ENCODE results near the gene PRDX2. TPM values are rescaled to one million over a fixed set of nuclear protein-coding genes. Genes with fewer than 3 reads are reported as not detected.
A peak's percentile ranks its signal among the peaks of the same experiment; 100 is the strongest.

PRDX2 gene
- polyA plus RNA-seq, 1 donor from 2014 or later = 882 TPM

- no peaks in the 10 kb centered on the region for H3F3A ChIP-seq (ENCODE audit: insufficient read depth, low read length, poor library complexity, severe bottlenecking)
- H4K20me1 ChIP-seq (ENCODE audit: insufficient read depth) = peaks cover 12% of the 10 kb centered on the region
- no peaks in the 10 kb centered on the region for H3K9me3 ChIP-seq (ENCODE audit: low read length)
- peaks cover 33% of the 10 kb centered on the region for H3K79me2 ChIP-seq (replicated peaks; ENCODE audit: insufficient read depth, low read length)
- H3K27ac ChIP-seq (ENCODE audit: low read length) = no peak overlapping the region
- H3K4me3 ChIP-seq (ENCODE audit: low read length) = peak overlapping the region; percentile 24
- TF ChIP-seq EP300 (conservative IDR thresholded peaks at IDR 0.05; ENCODE audit: poor library complexity, severe bottlenecking) (no peak), SMC3 (conservative IDR thresholded peaks at IDR 0.05; ENCODE audit: poor library complexity) (no peak), MXI1 (conservative IDR thresholded peaks at IDR 0.05; ENCODE audit: poor library complexity, severe bottlenecking) (no peak), EZH2 (IDR thresholded peaks at IDR 0.05; ENCODE audit: borderline replicate concordance, insufficient read depth, low read length, poor library complexity, severe bottlenecking) (no peak), TAF1 (IDR thresholded peaks at IDR 0.05; ENCODE audit: low read depth) (no peak), RAD21 (conservative IDR thresholded peaks at IDR 0.05) (no peak)
- H3K27me3 ChIP-seq (ENCODE audit: insufficient read depth, low read depth, low read length) = no peaks in the 10 kb centered on the region
- H3K9ac ChIP-seq (ENCODE audit: low read length) = no peak overlapping the region
- peaks cover 5% of the 10 kb centered on the region for H3K36me3 ChIP-seq (ENCODE audit: insufficient read depth, low read length)
- no peak overlapping the region for H2AFZ ChIP-seq (ENCODE audit: low read depth, low read length)
- no peak overlapping the region for H3K4me2 ChIP-seq (ENCODE audit: low read length)
- no peaks in the 10 kb centered on the region for H3K9me2 ChIP-seq (ENCODE audit: insufficient read depth, low read length)
These were observed 40.9 kb upstream of the PRDX2 start for GRCh38 chr19:12842511-12842910.

DNA sequence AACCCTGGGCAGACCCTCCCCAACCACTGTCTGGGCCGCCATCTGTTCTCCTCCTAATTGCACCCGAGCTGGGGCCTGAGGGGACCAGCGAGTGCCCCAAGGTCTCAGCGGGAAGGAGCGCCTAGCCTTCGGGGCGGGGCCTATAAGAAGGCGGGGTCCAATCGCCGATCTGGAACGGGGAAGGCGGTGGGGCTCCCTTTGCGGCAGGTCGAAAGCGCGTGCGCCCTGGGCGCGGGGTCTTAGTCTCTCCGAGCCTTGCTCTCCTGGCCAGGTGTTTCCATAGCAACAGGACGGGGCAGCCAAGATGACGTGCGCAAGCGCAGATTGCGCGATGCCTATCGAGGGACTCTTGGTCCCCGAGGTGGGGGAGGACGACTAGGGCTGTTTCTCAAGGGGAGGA, 39.5 kb upstream of the PRDX2 start:
- Histone ChIP-seq H3K9ac (ENCODE audit: low read length) (peak overlapping the region; percentile 100), H4K20me1 (ENCODE audit: insufficient read depth) (peaks cover 12% of the 10 kb centered on the region), H3K27ac (ENCODE audit: low read length) (peak overlapping the region; percentile 91), H2AFZ (ENCODE audit: low read depth, low read length) (no peak overlapping the region), H3K4me3 (ENCODE audit: low read length) (peak overlapping the region; percentile 92), H3K9me3 (ENCODE audit: low read length) (no peaks in the 10 kb centered on the region), H3K79me2 (replicated peaks; ENCODE audit: insufficient read depth, low read length) (peaks cover 33% of the 10 kb centered on the region), H3K4me2 (ENCODE audit: low read length) (peak overlapping the region; percentile 83), H3K27me3 (ENCODE audit: insufficient read depth, low read depth, low read length) (no peaks in the 10 kb centered on the region), H3K36me3 (ENCODE audit: insufficient read depth, low read length) (peaks cover 5% of the 10 kb centered on the region), H3F3A (ENCODE audit: insufficient read depth, low read length, poor library complexity, severe bottlenecking) (no peaks in the 10 kb centered on the region), H3K9me2 (ENCODE audit: insufficient read depth, low read length) (no peaks in the 10 kb centered on the region)
- TF ChIP-seq TAF1 (IDR thresholded peaks at IDR 0.05; ENCODE audit: low read depth) = no peak
- peak; percentile 60 for TF ChIP-seq MXI1 (conservative IDR thresholded peaks at IDR 0.05; ENCODE audit: poor library complexity, severe bottlenecking)
- TF ChIP-seq, protein P1, sequence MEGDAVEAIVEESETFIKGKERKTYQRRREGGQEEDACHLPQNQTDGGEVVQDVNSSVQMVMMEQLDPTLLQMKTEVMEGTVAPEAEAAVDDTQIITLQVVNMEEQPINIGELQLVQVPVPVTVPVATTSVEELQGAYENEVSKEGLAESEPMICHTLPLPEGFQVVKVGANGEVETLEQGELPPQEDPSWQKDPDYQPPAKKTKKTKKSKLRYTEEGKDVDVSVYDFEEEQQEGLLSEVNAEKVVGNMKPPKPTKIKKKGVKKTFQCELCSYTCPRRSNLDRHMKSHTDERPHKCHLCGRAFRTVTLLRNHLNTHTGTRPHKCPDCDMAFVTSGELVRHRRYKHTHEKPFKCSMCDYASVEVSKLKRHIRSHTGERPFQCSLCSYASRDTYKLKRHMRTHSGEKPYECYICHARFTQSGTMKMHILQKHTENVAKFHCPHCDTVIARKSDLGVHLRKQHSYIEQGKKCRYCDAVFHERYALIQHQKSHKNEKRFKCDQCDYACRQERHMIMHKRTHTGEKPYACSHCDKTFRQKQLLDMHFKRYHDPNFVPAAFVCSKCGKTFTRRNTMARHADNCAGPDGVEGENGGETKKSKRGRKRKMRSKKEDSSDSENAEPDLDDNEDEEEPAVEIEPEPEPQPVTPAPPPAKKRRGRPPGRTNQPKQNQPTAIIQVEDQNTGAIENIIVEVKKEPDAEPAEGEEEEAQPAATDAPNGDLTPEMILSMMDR (IDR thresholded peaks at IDR 0.05; ENCODE audit: poor library complexity, severe bottlenecking) = no peak
- peak; percentile 12 for TF ChIP-seq EP300 (conservative IDR thresholded peaks at IDR 0.05; ENCODE audit: poor library complexity, severe bottlenecking)
- no peak for TF ChIP-seq RAD21 (conservative IDR thresholded peaks at IDR 0.05)
- no peak for TF ChIP-seq SMC3 (conservative IDR thresholded peaks at IDR 0.05; ENCODE audit: poor library complexity)
- TF ChIP-seq EZH2 (IDR thresholded peaks at IDR 0.05; ENCODE audit: borderline replicate concordance, insufficient read depth, low read length, poor library complexity, severe bottlenecking) = no peak
- no peak for TF ChIP-seq POLR2AphosphoS5 (IDR thresholded peaks at IDR 0.05)
- TF ChIP-seq, protein P2, sequence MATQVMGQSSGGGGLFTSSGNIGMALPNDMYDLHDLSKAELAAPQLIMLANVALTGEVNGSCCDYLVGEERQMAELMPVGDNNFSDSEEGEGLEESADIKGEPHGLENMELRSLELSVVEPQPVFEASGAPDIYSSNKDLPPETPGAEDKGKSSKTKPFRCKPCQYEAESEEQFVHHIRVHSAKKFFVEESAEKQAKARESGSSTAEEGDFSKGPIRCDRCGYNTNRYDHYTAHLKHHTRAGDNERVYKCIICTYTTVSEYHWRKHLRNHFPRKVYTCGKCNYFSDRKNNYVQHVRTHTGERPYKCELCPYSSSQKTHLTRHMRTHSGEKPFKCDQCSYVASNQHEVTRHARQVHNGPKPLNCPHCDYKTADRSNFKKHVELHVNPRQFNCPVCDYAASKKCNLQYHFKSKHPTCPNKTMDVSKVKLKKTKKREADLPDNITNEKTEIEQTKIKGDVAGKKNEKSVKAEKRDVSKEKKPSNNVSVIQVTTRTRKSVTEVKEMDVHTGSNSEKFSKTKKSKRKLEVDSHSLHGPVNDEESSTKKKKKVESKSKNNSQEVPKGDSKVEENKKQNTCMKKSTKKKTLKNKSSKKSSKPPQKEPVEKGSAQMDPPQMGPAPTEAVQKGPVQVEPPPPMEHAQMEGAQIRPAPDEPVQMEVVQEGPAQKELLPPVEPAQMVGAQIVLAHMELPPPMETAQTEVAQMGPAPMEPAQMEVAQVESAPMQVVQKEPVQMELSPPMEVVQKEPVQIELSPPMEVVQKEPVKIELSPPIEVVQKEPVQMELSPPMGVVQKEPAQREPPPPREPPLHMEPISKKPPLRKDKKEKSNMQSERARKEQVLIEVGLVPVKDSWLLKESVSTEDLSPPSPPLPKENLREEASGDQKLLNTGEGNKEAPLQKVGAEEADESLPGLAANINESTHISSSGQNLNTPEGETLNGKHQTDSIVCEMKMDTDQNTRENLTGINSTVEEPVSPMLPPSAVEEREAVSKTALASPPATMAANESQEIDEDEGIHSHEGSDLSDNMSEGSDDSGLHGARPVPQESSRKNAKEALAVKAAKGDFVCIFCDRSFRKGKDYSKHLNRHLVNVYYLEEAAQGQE (IDR thresholded peaks at IDR 0.05; ENCODE audit: borderline replicate concordance) = no peak
